ENCODE measurements around the gene PEX10.

PEX10 gene

DNA sequence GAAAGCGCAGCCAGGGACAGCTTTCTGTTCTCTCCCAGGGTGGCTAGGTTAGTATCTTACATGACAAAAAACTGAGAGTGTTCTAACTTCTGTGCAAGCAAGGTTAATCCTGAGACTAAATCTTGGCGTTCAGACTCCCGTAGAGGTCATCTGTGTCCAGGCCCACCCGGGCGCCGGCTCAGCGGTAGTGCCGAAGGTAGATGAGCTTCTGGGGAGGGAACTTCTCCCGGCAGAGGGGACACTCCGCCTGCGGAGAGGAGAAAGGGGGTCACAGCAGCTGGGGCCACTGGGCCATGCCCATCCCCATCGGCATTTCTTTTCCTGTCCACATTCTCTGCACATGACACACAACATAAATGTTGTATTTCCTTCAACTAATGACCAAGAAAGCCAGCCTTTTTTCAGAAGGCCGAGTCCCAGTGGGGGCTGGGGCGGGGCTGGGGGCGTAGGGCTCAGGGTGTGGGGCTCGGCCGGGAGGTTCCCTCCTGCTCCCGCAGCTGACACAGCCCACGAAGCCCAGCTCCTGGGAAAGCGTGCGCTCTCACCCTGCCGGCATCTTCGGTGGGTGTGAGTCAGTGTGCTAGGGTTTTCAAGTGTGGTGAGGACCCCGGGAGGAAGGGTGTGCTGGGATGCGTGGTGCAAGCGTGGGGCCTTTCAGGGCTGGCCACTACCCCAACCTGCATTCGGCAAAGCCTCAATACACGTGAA, 6.6 kb downstream of the PEX10 start:
- no peak for FAIRE-seq
- TF ChIP-seq, protein P1, sequence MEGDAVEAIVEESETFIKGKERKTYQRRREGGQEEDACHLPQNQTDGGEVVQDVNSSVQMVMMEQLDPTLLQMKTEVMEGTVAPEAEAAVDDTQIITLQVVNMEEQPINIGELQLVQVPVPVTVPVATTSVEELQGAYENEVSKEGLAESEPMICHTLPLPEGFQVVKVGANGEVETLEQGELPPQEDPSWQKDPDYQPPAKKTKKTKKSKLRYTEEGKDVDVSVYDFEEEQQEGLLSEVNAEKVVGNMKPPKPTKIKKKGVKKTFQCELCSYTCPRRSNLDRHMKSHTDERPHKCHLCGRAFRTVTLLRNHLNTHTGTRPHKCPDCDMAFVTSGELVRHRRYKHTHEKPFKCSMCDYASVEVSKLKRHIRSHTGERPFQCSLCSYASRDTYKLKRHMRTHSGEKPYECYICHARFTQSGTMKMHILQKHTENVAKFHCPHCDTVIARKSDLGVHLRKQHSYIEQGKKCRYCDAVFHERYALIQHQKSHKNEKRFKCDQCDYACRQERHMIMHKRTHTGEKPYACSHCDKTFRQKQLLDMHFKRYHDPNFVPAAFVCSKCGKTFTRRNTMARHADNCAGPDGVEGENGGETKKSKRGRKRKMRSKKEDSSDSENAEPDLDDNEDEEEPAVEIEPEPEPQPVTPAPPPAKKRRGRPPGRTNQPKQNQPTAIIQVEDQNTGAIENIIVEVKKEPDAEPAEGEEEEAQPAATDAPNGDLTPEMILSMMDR (IDR thresholded peaks at IDR 0.05; ENCODE audit: insufficient read depth, missing control alignments) = no peak
- DNase-seq (ENCODE audit: insufficient read length, low spot score) = no peak

DNA sequence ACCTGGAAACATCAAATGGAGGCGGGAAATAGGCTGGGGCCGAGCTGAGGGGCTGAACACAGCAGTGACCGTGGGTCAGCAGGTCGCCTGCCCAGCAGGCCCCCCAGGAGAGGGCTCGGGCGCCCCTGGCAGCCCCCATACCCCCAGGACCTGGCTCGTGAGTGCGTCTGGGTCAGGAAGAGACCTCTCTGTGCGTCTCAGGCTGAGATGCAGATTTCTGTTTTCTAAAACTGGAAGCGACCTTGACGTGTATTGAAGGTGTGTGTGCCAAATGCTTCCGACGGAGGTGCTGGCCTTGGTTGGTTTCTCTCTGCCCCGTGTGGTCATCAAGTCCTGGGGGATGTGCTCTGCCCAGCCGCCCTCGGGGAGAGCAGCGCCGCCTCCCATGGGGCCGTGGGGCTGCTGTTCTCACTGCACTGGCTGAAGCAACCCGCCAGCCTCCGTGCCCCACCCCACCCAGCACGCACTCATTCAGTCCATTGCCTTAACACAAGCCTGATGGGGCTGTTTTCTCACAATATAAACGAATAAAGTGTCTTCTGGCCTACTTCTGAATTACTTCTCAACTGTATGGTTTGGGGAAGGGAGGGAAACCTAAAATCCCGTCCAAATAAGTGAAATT, 7.4 kb downstream of the PEX10 start:
- FAIRE-seq (no peak), DNase-seq (ENCODE audit: insufficient read length, low spot score) (no peak)
- TF ChIP-seq, protein P1 (IDR thresholded peaks at IDR 0.05; ENCODE audit: insufficient read depth, missing control alignments) = no peak

DNA sequence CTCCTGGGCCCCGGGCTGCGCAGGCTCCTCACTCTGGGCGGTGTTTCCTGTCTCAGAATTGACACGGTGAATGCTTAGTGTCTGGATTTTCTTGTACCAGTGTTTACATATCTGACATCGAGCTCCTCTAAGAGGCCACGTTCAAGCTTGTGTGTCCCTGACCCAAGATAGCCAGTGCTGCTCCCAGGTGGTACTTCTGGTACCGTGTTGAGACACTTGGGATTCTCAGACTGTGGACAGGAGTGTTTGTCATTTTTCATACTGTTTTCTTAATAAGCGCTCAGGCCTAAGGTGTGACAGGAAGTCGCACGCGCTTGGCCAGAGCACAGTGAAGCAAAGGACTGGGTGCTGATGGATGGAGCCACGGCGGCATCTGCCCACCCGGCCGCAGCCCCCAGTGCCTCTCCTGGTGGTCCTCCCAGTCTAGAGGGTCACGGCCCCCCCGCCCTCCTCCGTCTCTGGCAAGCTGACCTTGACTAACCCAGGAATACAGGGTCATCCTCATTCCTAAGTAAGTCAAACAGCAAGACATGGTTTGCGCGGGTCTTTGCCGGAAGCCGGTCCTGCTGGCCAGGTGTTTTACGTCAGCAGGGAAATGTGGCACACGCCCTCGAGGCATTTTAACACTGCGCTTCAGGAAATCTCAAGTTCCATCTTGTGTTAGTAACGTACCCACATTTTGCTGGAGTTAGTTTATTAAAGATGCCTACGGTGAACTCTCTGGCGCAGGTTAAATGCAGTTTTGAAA, 8.0 kb downstream of the PEX10 start:
- FAIRE-seq (no peak), DNase-seq (ENCODE audit: insufficient read length, low spot score) (no peak)
- TF ChIP-seq, protein P1 (IDR thresholded peaks at IDR 0.05; ENCODE audit: insufficient read depth, missing control alignments) = no peak

DNA sequence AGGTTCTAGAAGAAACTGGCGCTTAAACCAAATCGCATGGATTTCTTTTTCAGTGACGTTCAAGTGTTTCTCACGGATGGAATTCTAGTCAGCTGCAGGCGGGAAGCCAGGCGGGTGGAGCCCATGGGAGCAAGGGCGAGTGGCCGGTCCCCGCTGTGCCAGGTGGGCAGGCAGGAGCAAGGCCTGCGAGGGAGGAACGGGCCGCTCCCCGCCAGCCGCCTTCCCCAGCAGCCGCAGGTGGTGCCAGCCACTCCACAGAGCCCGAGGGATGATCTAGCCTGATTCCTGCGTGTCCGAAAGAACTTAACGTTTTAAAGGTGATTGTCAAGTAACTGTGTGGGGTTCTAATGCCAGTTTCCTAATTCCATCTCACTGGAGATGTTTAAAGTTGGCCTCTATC, 9.1 kb downstream of the PEX10 start:
- DNase-seq (ENCODE audit: insufficient read length, low spot score) (no peak), FAIRE-seq (no peak)
- TF ChIP-seq, protein P1 (IDR thresholded peaks at IDR 0.05; ENCODE audit: insufficient read depth, missing control alignments) = no peak

DNA sequence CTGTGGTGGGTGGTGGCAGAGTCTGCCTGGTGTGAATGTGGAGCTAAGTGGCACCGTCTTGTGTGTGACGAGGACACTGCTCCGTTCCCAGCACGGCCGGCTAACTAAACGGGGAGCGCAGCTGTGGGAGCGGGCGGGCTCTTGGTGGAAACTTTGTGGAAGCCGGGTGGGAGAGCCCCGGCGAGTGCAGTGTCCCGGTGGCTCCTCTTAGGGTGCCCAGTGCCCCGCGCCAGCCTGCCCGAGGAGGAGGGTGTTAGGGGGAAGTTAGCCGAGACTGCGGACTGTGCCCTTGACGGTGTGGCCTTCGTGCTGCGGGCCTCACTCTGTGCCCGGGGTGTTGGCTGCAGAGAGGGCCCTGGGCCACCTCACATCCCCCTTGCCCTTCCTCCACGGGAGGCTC, 9.9 kb downstream of the PEX10 start:
- FAIRE-seq = no peak
- DNase-seq (ENCODE audit: insufficient read length, low spot score) = no peak
- TF ChIP-seq, protein P1 (IDR thresholded peaks at IDR 0.05; ENCODE audit: insufficient read depth, missing control alignments) = no peak

DNA sequence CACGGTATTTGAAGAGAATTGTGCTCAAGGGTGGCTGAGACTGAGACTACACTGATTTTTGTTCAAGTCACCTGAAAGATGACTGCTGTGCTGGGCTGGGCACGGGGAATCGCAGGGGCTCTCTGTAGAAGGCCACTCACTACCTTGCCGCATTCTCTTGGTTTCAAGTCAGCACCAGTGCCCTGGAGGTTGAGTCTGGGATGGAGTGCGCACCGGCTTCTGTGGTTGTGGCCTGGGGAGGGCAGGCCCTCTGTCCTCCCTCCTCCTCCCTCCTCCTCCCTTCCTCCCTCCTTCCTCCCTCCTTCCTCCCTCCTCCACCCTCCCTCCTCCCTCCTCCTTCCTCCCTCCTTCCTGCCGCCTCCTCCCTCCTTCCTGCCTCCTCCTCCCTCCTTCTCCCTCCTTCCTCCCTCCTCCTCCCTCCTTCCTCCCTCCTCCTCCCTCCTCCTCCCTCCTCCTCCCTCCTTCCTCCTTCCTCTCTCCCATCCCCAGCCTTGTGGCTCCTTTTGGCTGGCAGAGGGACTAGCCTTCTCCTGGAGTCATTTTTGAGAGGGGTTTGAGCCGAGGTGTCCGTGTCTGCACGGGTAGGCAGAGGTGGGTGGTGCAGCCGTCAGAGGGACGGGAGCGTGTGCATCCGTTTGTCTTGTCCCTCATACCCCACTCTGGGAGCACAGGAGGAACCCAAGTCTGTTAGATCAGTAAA, 11.3 kb downstream of the PEX10 start:
- no peak for FAIRE-seq
- DNase-seq (ENCODE audit: insufficient read length, low spot score) = no peak
- TF ChIP-seq, protein P1 (IDR thresholded peaks at IDR 0.05; ENCODE audit: insufficient read depth, missing control alignments) = no peak

Data from D721Med (cell line).